NT2/D1 (cell line): ENCODE results near the gene ZNF536.

ENCODE experiments used
- SUZ12 ChIP-seq: IDR thresholded peaks from 2 replicates; pipeline ENCODE4 v1.6.1; 2011; ENCODE audit not compliant: insufficient read length, insufficient read depth; ENCODE audit errors: extremely low read depth
- YY1 ChIP-seq: IDR thresholded peaks from 2 replicates; pipeline ENCODE4 v1.6.1; 2011; ENCODE audit not compliant: insufficient read length, insufficient read depth

DNA sequence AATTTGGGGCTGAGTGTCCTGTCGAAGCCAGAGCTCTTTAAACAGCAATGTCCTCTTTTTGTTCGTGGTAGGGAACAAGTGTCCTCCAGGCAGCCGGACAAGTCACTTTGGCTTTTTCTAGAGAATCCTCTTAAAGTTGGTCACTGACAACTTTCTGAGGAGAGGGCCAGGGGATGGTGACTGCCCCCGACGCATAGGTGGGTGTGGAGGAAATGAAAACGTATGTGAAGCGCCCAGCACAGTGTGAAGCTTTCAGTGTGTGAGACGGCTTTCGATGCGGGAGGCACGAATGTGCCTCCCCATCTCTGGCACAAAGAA lies 45.8 kb upstream of the ZNF536 start:
- TF ChIP-seq SUZ12 (no peak), YY1 (no peak)
